Measurements from ENCODE around the gene ING4.

Gene ING4

GRCh38 chr12:6638305-6638704, 24.6 kb downstream of the ING4 start:
- in situ Hi-C loops (cut with MboI; ENCODE audit: low sequenced_read_pairs): no loop called here

- in situ Hi-C loops (cut with MboI; ENCODE audit: low sequenced_read_pairs): no loop called here
Observed at GRCh38 chr12:6635856-6636531, 26.9 kb downstream of the ING4 start, which contains the start of gene LPAR5. Gene LPAR5 (minus strand): TSS chr12:6635959. CDS start chr12:6621248, 14,711 bp downstream.

DNA sequence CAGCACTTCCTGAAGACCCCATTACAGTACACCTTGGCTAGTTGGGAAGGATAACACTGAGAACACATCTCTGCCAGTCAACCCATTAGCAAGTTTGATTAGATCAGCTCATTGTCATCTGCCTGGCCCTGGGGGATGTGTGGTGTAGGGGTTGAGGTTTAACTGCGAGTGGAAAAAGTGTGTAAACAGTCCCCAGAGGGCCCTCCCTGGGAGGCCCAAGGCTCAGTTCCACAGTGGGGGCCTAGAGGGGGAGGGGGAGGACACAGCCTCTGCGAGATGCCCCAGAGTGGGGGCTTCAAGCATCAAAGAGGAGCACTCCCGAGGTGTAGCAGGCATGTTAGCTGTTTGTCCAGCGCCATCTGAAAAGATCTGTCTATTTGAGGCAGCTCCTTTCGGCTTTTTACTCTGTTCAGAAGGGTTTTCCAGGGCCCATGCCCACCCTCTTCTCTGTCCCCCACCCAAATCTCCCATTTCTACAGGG, 27.5 kb downstream of the ING4 start:
- in situ Hi-C loops (cut with MboI; ENCODE audit: low sequenced_read_pairs): no loop called here

DNA sequence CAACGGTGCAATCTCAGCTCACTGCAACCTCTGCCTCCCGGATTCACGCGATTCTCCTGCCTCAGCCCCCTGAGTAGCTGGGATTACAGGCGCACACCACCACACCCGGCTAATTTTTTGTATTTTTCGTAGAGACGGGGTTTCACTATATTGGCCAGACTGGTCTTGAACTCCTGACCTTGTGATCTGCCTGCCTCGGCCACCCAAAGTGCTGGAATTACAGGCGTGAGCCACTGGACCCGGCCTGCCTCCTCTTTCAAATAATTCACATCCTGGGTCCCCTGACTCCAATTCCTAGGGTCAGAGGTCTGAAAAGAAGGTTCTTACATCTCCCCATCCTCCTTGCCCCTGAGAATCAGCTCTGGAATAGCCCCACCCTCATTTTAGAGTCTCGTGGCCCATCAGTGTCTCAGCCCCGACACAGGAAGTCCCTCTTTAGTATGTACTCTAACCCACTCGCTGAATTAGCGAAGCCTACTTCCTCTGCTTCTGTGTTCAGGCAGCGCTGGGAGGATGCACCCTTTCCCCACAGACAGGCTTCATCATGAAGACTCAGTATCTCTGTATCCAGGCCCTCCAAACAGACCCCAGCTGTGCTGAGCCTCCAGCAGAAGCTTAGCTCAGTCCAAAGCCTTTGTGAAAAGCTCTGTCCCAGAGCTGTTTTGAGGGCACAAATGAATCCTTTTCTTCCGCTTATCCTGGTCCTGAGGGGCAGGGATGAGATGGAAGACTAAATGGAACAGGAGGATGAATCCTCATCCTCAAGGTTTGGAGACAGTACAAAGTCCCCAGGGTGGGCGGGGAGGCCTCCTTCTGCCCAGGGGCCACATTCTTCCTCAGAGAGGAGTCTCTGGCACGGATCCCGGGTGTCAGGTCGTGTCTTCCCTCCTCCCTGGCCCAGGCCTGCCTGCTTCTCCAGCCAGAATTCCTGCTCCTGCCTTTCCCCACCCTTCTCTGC, 30.6 kb downstream of the ING4 start:
- in situ Hi-C loops (cut with MboI; ENCODE audit: low sequenced_read_pairs): no loop called here

DNA sequence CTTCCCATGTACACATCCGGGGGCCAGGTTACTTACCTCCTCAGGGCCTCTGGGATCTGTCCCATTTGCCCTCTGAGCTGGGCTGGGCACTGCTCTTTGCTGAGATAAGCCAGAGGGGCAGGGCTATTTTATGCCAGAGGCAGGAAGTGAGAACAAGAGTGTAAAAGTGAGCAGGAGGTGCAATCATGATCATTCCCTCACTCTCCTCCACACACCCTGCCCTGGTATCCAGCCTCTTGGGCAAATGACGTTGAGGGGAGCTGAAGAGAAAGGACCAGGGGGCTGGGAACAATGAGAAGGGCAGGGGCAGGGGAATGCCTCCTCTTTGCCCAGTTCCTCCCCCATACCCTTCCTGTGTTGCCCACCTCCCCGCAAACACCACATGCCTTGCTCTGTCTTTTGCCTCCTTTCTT, 31.4 kb downstream of the ING4 start:
- in situ Hi-C loops (cut with MboI; ENCODE audit: low sequenced_read_pairs): no loop called here

DNA sequence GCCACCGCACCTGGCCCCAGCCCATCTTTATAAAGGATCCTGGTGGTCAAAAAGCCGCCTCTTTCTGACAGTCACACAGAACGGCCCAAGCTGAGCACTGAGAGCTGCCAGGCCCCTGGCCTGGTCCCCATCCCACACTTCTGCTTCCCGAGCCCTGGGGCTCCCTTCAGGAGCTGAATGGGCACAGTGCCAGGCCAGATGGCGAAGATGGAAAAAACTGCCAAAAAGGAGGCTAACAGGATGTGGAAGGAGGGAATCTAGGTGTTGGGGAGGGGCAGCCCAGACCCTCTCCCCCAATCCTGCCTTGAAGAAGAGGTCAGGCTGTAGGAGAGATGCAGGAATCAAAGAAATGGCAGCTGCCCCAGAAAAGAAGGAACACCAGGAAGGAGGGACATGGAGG, 32.2 kb downstream of the ING4 start:
- in situ Hi-C loops (cut with MboI; ENCODE audit: low sequenced_read_pairs): no loop called here

DNA sequence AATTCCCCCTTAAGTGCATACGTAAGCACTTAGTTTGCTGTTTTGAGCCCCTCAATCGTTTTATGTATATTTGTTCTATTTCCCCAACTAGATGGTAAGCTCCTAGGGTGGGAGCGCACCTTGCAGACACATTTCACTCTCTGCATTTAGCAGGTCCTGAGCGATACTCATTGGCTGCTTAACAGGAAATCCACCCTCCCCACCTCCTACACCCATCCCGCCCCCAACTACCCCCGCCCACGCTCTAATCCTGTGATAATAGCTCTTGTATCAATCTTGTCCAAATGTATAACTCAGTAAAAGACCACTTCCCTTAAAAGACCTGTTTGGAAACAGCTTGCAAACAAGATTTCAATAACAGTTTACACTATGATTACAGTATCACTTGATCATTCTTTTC, 35.3 kb downstream of the ING4 start:
- in situ Hi-C loops (cut with MboI; ENCODE audit: low sequenced_read_pairs): no loop called here

DNA sequence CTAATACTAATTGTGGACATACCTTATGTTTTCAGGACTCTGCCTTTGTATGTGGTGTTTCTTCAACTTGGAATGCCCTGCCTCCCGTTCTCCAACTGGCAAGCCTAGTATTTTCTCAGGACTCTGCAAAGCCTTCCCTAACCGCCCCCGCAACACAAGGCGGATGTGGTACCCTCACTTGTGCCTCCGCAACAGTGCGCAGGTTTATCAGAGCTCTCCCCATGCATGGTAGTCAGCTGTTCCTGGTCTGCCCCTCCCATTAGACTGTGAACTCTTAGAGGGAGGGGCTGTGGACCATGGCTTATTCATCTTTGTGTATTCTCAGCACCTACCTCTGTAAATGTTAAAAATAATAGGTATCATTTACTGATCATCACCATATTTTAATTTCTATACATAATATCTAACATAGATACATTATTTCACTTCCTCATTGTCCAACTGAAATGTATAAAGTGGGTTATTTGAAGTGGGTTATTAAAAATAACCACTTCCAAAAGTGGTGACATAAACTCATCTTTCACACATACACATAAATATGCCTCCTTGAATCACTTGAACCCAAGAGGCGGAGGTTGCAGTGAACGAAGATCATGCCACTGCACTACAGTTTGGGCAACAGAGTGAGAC, 36.1 kb downstream of the ING4 start:
- in situ Hi-C loops (cut with MboI; ENCODE audit: low sequenced_read_pairs): no loop called here

DNA sequence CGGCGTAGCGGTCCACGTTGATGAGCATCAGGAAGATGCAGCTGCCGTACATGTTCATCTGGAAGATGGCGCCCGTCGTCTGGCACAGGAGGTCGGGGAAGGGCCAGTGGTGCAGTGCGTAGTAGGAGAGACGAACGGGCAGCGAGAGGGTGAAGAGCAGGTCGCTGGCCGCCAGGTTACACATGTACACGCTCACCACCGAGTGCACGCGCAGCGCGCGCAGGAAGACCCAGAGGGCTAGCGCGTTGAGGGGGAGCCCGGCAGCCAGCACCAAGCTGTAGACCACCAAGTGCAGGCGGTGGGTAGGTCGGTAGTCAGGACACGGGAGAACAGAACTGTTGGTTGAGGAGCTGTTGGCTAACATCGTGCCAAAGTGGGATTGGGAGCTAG, 42.0 kb downstream of the ING4 start:
- in situ Hi-C loops (cut with MboI; ENCODE audit: low sequenced_read_pairs): no loop called here

- in situ Hi-C loops (cut with MboI; ENCODE audit: low sequenced_read_pairs): no loop called here
Observed at GRCh38 chr12:6620137-6620884, 42.6 kb downstream of the ING4 start.

DNA sequence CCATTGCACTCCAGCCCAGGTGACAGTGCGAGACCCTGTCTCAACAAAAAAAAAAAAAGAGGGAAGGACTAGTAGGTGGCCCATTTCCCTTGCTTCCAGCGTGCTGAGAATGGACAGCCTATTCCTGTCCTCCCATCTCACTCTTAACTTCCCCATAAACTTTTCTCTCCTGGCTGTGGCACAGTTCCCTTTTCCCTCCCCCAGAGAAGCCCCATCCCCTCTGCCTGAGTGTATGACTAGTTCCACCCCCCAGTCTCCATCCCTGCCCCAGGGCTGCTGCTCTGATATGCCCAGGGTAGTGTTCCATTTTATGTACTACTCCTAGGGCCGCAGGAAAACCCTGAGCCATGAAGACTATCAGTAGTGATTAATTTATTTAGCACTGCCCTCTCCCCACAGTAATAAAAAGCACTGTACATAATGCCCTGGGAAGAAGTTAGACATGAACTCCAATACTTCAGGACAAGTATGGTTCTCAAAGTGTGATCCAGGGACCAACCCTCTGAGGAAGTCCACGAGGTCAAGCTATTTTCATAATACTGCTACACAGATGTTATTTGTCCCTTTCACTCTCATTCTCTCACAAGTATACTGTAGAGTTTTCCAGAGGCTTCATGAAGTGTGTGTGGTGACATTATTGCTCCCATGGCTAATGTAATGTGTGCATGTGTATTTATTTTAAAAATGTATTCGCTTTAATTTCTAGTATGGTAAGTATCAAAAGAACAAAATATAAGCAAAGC, 44.3 kb downstream of the ING4 start:
- in situ Hi-C loops (cut with MboI; ENCODE audit: low sequenced_read_pairs): loop anchor here (10.0 kb wide), 1 partner anchor 206 kb away; the partner anchor contains the start of genes GPR162 and P3H3

DNA sequence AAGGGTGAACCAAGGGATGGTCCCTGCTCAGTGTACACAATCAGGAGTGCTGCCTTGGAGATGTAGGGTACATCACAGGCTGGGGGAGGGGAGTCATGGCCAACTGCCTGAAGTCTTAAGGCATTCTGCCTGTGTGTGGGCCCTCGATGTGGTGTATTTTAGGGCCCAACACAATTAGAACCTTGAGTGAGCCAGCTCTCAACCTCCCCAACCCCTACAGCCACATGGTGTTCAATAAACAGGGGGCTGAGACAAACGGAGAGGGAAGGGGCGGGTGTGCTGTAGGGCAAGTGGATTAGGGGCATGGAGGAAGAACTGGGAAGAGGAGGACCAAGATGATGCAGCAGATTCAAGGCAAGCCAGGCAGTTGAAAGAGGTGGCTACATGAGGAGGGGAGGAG, 47.1 kb downstream of the ING4 start:
- in situ Hi-C loops (cut with MboI; ENCODE audit: low sequenced_read_pairs): loop anchor here (10.0 kb wide), 1 partner anchor 209 kb away; the partner anchor contains the start of genes GPR162 and P3H3

DNA sequence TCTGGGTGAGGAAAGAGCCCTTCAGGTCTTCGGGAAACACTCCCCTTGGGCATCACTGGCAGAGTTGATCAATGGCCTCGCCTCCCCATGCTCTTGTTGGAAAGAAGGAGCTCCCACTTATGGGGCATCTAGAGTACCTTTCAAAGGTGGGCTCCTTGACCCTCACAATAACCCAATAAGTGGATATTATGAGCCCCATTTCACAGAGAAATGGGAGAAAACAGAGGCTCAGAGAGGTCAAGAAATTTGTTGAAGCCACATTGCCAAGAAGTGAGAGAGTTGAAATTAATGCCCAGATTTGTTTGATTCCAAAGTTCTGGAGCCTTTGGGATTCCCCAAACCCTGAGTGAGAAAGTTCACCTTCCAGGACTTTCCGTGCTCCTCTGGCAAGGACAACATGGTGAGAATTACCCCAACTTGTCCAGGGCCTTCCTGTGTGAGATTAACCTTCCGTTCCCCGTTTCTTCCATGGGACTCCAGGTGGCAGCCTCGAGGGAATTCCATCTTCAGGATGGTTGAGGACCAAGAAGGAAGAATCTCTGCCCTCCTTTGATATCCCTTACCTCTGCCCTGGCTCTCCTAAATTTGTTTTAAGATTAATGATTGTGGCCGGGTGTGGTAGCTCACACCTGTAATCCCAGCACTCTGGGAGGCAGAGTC, 48.3 kb downstream of the ING4 start:
- in situ Hi-C loops (cut with MboI; ENCODE audit: low sequenced_read_pairs): loop anchor here (10.0 kb wide), 1 partner anchor 210 kb away; the partner anchor contains the start of genes GPR162 and P3H3

DNA sequence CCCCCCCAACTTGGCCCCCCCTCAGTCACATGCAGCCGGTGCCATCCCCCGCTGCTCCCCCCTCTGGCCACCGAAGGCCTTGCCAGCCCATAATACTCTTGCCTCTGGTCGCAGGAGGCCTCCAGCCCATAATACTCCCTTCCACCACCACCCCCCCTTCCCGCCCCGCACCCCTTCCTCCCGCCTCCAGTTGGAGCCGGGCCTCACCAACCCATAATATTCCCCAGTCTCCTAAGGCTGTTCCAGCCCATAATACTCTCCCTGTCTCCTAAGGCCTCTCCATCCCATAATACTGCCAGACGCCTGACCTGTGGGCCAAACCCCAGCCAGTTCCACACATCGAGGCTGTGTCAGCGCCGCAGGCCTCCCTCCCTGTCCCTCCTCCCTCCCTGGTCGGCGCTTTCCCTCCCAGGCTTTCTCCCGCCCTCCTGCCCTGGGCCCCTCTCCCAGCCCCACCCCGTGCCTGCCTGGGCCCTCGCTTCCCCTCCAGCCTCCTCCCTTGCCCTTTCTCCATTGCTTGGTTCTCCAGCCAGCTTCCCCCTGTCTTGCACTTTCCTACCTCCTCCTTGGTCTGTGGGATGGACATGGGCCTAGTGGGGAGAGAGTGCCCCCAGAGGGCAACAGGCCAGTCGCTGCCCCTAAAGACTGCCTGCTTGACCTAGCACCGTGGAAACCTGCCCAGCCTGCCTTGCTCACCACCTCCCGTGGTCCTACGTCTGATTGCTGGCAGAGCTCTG, 49.0 kb downstream of the ING4 start:
- in situ Hi-C loops (cut with MboI; ENCODE audit: low sequenced_read_pairs): loop anchor here (10.0 kb wide), 1 partner anchor 211 kb away; the partner anchor contains the start of genes GPR162 and P3H3

DNA sequence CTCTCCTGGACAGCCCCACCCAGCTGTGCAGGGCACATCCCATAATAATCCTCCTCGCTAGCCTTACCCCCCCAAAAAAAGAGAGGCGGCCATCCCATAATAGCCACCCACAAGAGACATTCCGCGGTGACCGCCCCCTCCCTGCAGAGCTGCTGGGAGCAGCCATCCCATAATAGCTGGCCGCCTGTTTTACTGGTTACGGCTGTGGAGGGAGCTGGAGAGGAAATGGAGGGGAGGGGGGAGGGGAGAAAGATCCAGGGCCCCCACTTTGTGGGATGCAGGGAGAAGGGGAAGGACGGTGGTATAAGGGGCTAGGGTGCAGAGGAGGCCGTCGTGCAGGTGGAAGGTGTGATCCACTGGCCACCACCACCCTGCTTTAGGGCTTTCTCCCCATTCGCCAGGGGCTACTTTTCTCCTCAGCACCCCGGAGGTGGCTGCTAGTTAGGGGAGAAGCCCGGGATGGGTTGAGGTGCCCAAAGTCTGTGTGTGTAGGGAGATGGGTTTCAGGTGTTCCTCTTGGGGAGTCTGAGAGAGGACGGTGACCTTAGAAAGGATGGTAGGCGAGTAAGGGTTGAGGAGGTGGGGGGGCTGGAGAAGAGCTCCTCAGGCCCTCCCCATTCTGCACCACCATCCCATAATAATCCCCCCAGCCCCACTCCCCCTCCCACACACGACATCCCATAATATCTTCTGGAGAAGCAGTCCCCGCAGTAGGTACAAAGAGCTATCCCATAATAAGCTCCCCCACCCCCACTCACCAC, 49.7 kb downstream of the ING4 start:
- in situ Hi-C loops (cut with MboI; ENCODE audit: low sequenced_read_pairs): loop anchor here (10.0 kb wide), 1 partner anchor 212 kb away; the partner anchor contains the start of genes GPR162 and P3H3

DNA sequence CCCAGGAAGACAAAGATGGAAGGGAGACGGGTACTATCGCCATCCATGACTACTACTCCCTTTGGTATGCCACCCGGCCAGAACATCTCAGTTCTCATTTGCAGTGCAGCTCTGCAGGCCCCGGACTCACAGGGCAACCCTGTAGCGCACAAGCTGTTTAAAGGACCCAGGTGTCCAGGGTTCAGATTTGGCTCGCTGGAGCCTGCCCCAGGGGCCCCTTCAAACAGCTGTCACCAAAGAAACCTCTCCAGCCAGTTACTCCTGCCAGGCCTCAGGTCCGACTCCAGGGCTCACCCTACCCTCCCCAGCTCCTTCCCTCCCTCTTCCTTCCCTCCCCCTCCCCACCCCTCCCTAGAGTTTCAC, 50.3 kb downstream of the ING4 start:
- in situ Hi-C loops (cut with MboI; ENCODE audit: low sequenced_read_pairs): loop anchor here (10.0 kb wide), 1 partner anchor 212 kb away; the partner anchor contains the start of genes GPR162 and P3H3

- in situ Hi-C loops (cut with MboI; ENCODE audit: low sequenced_read_pairs): loop anchor here (10.0 kb wide), 1 partner anchor 213 kb away; the partner anchor contains the start of genes GPR162 and P3H3
Observed at GRCh38 chr12:6612247-6612646, 50.7 kb downstream of the ING4 start.

All from HL-60/S4 treated with retinoic acid at 250 ng/mL for 4 days and 3 days (cell line).